Right lung (tissue), 5 donors: Measurements from ENCODE around the gene YTHDF1. TPM values are rescaled to one million over a fixed set of nuclear protein-coding genes. Genes with fewer than 3 reads are reported as not detected.

Experiments used
- DNase-seq, 2 donors: peaks; one replicate each; pipeline ENCODE4 v3.0.0-alpha.2; 2013
- polyA plus RNA-seq, 5 donors: library from polyadenylated mRNA; unstranded; fragments of 120-200 nt; gene quantifications; one replicate each; pipeline versions ENCODE4 v1.2.1 to v1.2.3, GENCODE V29; 2013; ENCODE audit warnings: inconsistent platforms in 1 of 5, low replicate concordance in 1 of 5; ENCODE audit not compliant: insufficient read length in 5 of 5, insufficient read depth in 1 of 5

The YTHDF1 gene
- polyA plus RNA-seq, 5 donors: 30.3 to 41.9 (median 38.7) TPM

GRCh38 chr20:63212393-63212730 is 3.6 kb downstream of the YTHDF1 start:
- DNase-seq: no peak

- DNase-seq: no peak
Observed at GRCh38 chr20:63210011-63210605, 5.8 kb downstream of the YTHDF1 start.

- DNase-seq: no peak
Observed at GRCh38 chr20:63208346-63208909, 7.5 kb downstream of the YTHDF1 start.

GRCh38 chr20:63206878-63207277 is 9.1 kb downstream of the YTHDF1 start:
- DNase-seq: no peak

GRCh38 chr20:63205896-63206295 is 10.0 kb downstream of the YTHDF1 start:
- no peak for DNase-seq

- DNase-seq: no peak
Observed at GRCh38 chr20:63204362-63204761, 11.6 kb downstream of the YTHDF1 start.

GRCh38 chr20:63202811-63203526 is 13.0 kb downstream of the YTHDF1 start:
- DNase-seq: no peak

GRCh38 chr20:63202021-63202420 is 13.9 kb downstream of the YTHDF1 start:
- DNase-seq: no peak

- DNase-seq: no peak
Observed at GRCh38 chr20:63198606-63199005, 17.3 kb downstream of the YTHDF1 start.

GRCh38 chr20:63196768-63197470 is 19.0 kb downstream of the YTHDF1 start:
- no peak for DNase-seq

GRCh38 chr20:63194797-63195173 is 21.1 kb downstream of the YTHDF1 start:
- no peak for DNase-seq

- no peak for DNase-seq
Observed at GRCh38 chr20:63194007-63194796, 21.7 kb downstream of the YTHDF1 start.

GRCh38 chr20:63192721-63193120 is 23.2 kb downstream of the YTHDF1 start:
- no peak for DNase-seq

GRCh38 chr20:63191400-63191799 is 24.5 kb downstream of the YTHDF1 start:
- DNase-seq: no peak

GRCh38 chr20:63190828-63191227 is 25.1 kb downstream of the YTHDF1 start:
- no peak for DNase-seq

- no peak for DNase-seq
Observed at GRCh38 chr20:63189846-63190559, 25.9 kb downstream of the YTHDF1 start.

- DNase-seq: no peak
Observed at GRCh38 chr20:63189322-63189642, 26.6 kb downstream of the YTHDF1 start.

- no peak for DNase-seq
Observed at GRCh38 chr20:63188641-63189321, 27.1 kb downstream of the YTHDF1 start.

- no peak for DNase-seq
Observed at GRCh38 chr20:63188159-63188442, 27.8 kb downstream of the YTHDF1 start.

GRCh38 chr20:63187338-63188158 is 28.4 kb downstream of the YTHDF1 start:
- no peak for DNase-seq
